Peyer's patch (tissue), 4 donors: ENCODE data around the gene CD248.
"Not testable (repeated sequence)": the region's sequence is repeated elsewhere in the genome, so short reads cannot be mapped to it uniquely, and the experiment has no call there.

ENCODE experiments used
- CTCF ChIP-seq, 6 experiments: fragments of 450-650 bp in 4 of 6; fragments of 200-600 bp in 2 of 6; sonication (generic) in 1 of 6; IDR thresholded peaks; one replicate each; pipeline ENCODE4 v1.5.1; 2017 to 2019; ENCODE audit warnings: antibody characterized with exemption in 6 of 6, mild to moderate bottlenecking in 3 of 6, moderate library complexity in 1 of 6
- POLR2A ChIP-seq, 2 donors: fragments of 450-650 bp; IDR thresholded peaks; one replicate each; pipeline ENCODE4 v1.5.1; 2017; ENCODE audit warnings: antibody characterized with exemption in 2 of 2, mild to moderate bottlenecking in 2 of 2, moderate library complexity in 2 of 2

- TF ChIP-seq CTCF, POLR2A (IDR thresholded peaks at IDR 0.05): not testable (repeated sequence)
Observed at GRCh38 chr11:66320289-66320688, 3.4 kb upstream of the CD248 start.
